Colonic mucosa (tissue), 4 donors: ENCODE data around the gene TMEM131. TPM values are rescaled to one million over a fixed set of nuclear protein-coding genes. Genes with fewer than 3 reads are reported as not detected.
A peak's percentile ranks its signal among the peaks of the same experiment; 100 is the strongest.

ENCODE experiments used
- DNase-seq: peaks from one replicate; pipeline ENCODE4 v3.0.0-alpha.2; 2020
- H3K27ac ChIP-seq: fragments of 200-600 bp; one replicate; pipeline ENCODE4 v1.8.0; 2021
- H3K27me3 ChIP-seq: fragments of 200-600 bp; one replicate; pipeline ENCODE4 v1.8.0; 2021
- H3K36me3 ChIP-seq: fragments of 200-600 bp; one replicate; pipeline ENCODE4 v1.8.0; 2021
- H3K4me1 ChIP-seq: fragments of 200-600 bp; one replicate; pipeline ENCODE4 v1.8.0; 2021; ENCODE audit warnings: mild to moderate bottlenecking
- H3K4me3 ChIP-seq: fragments of 200-600 bp; one replicate; pipeline ENCODE4 v1.8.0; 2021
- H3K9ac ChIP-seq, 2 donors: one replicate each; pipeline ENCODE4 v1.7.0; 2013; ENCODE audit warnings: control low read depth in 2 of 2, low read depth in 2 of 2, low read length in 2 of 2
- H3K9me3 ChIP-seq: fragments of 200-600 bp; one replicate; pipeline ENCODE4 v1.8.0; 2021
- CTCF ChIP-seq: fragments of 200-600 bp; IDR thresholded peaks from one replicate; pipeline ENCODE4 v1.8.0; 2022; ENCODE audit warnings: antibody characterized with exemption, mild to moderate bottlenecking
- intact Hi-C: fragments of 100-400 bp; cut with DNase I; formaldehyde crosslinking; loops from one replicate; pipeline ENCODE4 v1.14.1; 2022
- total RNA-seq, 2 donors: library from RNA; stranded (reverse); fragmentation: NEBNext Ultra II Directional in 1 of 2; extraction: Animal tissue kit (Norgen Biotek cat#: 25700) in 1 of 2; gene quantifications; one replicate each; pipeline ENCODE4 v1.2.1, GENCODE V29; 2021
- donor health status: healthy.
- donor health status: DM: no; HTN: no; CAD: no.
- donor health status: DM: no; HTN: no; CAD: no.

The TMEM131 gene
- total RNA-seq, 2 donors from 2014 or later: 52.4 to 60.8 TPM

- no peak overlapping the region for H3K27ac ChIP-seq
- no peak for DNase-seq
- intact Hi-C loops: loop anchor here (10.0 kb wide), 1 partner anchor 195 kb away; no protein-coding TSS in a partner anchor
- no peaks in the 10 kb centered on the region for H3K27me3 ChIP-seq
- H3K9ac ChIP-seq: no peak overlapping the region
- H3K36me3 ChIP-seq: no peaks in the 10 kb centered on the region
- H3K4me3 ChIP-seq: no peak overlapping the region
- H3K9me3 ChIP-seq: no peaks in the 10 kb centered on the region
- TF ChIP-seq CTCF: no peak
- no peaks in the 10 kb centered on the region for H3K4me1 ChIP-seq
These were observed 3.8 kb upstream of the TMEM131 start for GRCh38 chr2:97999536-97999935.

- no peak for DNase-seq
- intact Hi-C loops: loop anchor here (10.0 kb wide), 1 partner anchor 194 kb away; no protein-coding TSS in a partner anchor
- Histone ChIP-seq H3K9me3 (no peaks in the 10 kb centered on the region), H3K4me1 (no peaks in the 10 kb centered on the region), H3K9ac (no peak overlapping the region), H3K27me3 (no peaks in the 10 kb centered on the region), H3K36me3 (no peaks in the 10 kb centered on the region), H3K4me3 (no peak overlapping the region), H3K27ac (no peak overlapping the region)
- TF ChIP-seq CTCF: no peak
These were observed 2.8 kb upstream of the TMEM131 start for GRCh38 chr2:97998431-97999005.

- no peaks in the 10 kb centered on the region for H3K27me3 ChIP-seq
- intact Hi-C loops: loop anchor here (10.0 kb wide), 1 partner anchor 193 kb away; no protein-coding TSS in a partner anchor
- DNase-seq: no peak
- no peaks in the 10 kb centered on the region for H3K4me1 ChIP-seq
- H3K4me3 ChIP-seq: no peak overlapping the region
- no peak overlapping the region for H3K9ac ChIP-seq
- no peak for TF ChIP-seq CTCF
- no peaks in the 10 kb centered on the region for H3K9me3 ChIP-seq
- no peak overlapping the region for H3K27ac ChIP-seq
- H3K36me3 ChIP-seq: no peaks in the 10 kb centered on the region
These were observed 2.1 kb upstream of the TMEM131 start for GRCh38 chr2:97997784-97998392.

GRCh38 chr2:97996679-97997078 is 931 bp upstream of the TMEM131 start:
- intact Hi-C loops: loop anchor here (10.0 kb wide), 1 partner anchor 192 kb away; no protein-coding TSS in a partner anchor
- Histone ChIP-seq H3K36me3 (no peaks in the 10 kb centered on the region), H3K4me3 (peak overlapping the region; percentile 66), H3K27me3 (no peaks in the 10 kb centered on the region), H3K27ac (peak overlapping the region; percentile 97), H3K9me3 (no peaks in the 10 kb centered on the region), H3K9ac (peak overlapping the region in 1 of 2 donors; percentile 81), H3K4me1 (no peaks in the 10 kb centered on the region)
- no peak for DNase-seq
- TF ChIP-seq CTCF: no peak

- peak; percentile 62 for DNase-seq
- no peaks in the 10 kb centered on the region for H3K4me1 ChIP-seq
- H3K27ac ChIP-seq: peak overlapping the region; percentile 97
- no peaks in the 10 kb centered on the region for H3K27me3 ChIP-seq
- H3K36me3 ChIP-seq: no peaks in the 10 kb centered on the region
- H3K9ac ChIP-seq: peak overlapping the region; percentile 95 to 98
- intact Hi-C loops: loop anchor here (10.0 kb wide), 1 partner anchor 190 kb away; no protein-coding TSS in a partner anchor
- H3K4me3 ChIP-seq: peak overlapping the region; percentile 66
- no peaks in the 10 kb centered on the region for H3K9me3 ChIP-seq
- TF ChIP-seq CTCF: no peak
These were observed 568 bp downstream of the TMEM131 start for GRCh38 chr2:97995026-97995733.
